HG03025 (cell line): ENCODE data around the gene MYOCD.

ENCODE experiments used
- ATAC-seq: cut with Tn5 transposase; IDR thresholded peaks from one replicate; pipeline ENCODE4 v1.9.1; 2021; ENCODE audit warnings: mild to moderate bottlenecking, moderate library complexity; ENCODE audit not compliant: unreplicated experiment, low FRiP score

Gene MYOCD

DNA sequence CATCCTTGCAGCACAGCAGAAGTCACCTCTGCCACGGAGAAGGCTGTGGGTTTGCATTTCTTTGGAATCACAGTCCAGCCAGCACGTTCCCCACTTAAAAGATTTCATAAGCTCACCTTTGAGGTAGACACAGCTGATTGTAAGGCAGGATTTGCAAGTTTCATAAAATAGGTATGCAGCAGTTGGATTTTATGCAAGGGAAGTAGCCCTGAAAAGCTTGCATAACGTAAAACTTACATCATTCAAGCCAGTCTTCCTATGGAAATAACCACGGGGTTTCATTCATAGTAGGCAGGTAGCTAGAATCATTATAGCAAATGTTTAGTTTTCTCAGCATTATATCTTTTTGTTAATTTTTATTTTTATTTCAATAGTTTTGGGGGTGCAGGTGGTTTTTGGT is 73.8 kb downstream of the MYOCD start:
- ATAC-seq = no peak

GRCh38 chr17:12743046-12743445 is 77.4 kb downstream of the MYOCD start:
- ATAC-seq = no peak

GRCh38 chr17:12744298-12744697 is 78.6 kb downstream of the MYOCD start:
- ATAC-seq = no peak

DNA sequence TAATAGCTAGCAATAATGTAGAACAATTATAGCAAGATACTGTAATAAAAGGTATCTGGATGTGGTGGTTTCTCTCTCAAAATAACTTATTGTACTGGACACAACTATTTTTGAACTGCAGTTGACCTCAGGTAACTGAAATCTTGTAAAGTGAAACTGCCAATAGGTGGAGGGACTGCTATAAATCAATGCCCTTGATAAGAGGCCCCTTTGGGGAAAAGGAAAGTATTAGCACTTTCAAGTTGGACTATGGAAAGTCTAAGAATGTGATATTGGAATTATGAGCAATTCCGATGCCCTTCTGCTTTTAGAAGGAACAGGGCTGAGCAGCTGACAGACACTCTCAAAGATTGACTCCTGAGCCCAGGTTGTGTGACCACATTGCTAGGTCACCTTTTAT is 79.1 kb downstream of the MYOCD start:
- ATAC-seq = no peak

DNA sequence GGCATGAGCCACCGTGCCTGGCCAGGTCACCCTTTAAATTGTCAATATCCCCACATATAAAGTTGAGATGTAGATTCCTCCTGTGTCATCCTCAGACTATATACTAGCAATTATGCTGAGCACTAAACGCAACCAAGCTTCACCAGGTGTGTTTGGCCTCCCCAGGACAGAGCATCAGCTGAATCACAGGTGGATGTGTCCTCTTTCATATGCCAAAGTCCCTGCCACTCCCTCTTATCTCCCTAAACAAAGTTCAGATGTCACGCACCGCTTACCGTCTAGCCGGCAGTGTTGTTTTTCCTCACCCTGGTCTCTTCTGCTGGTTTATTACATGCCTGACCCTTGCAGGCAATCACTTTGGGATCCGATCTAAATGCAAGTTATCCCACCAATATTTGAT is 79.8 kb downstream of the MYOCD start:
- no peak for ATAC-seq

- no peak for ATAC-seq
Measured at GRCh38 chr17:12756786-12757185, 91.1 kb downstream of the MYOCD start.

- ATAC-seq = no peak
Measured at GRCh38 chr17:12759090-12759489, 93.4 kb downstream of the MYOCD start.

GRCh38 chr17:12765548-12765947 is 99.9 kb downstream of the MYOCD start:
- ATAC-seq = peak; percentile 57

DNA sequence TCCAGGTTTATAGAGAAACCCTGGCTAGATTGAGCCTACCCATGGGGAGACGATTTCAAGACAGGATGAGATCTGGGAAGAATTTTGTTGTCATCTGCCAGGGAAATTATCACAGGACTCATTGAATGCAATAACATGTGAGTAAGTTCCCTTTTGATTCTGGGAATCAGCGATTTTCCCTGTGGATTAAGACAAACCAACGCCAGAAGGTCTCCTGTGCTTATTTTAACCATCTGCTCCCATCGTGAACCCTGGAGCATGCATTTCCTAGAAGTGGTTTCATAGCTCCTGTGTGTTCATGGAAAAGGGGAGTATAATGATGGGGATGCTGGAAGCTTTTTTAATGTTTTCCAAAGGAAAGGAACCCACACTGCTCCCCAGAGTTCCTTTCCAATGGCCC is 102.6 kb downstream of the MYOCD start:
- ATAC-seq = no peak

GRCh38 chr17:12769981-12770380 is 104.3 kb downstream of the MYOCD start:
- ATAC-seq = no peak

- ATAC-seq = no peak
Measured at GRCh38 chr17:12773153-12773552, 107.5 kb downstream of the MYOCD start.

- ATAC-seq = peak; percentile 85
Measured at GRCh38 chr17:12789075-12789480, 123.4 kb downstream of the MYOCD start.

DNA sequence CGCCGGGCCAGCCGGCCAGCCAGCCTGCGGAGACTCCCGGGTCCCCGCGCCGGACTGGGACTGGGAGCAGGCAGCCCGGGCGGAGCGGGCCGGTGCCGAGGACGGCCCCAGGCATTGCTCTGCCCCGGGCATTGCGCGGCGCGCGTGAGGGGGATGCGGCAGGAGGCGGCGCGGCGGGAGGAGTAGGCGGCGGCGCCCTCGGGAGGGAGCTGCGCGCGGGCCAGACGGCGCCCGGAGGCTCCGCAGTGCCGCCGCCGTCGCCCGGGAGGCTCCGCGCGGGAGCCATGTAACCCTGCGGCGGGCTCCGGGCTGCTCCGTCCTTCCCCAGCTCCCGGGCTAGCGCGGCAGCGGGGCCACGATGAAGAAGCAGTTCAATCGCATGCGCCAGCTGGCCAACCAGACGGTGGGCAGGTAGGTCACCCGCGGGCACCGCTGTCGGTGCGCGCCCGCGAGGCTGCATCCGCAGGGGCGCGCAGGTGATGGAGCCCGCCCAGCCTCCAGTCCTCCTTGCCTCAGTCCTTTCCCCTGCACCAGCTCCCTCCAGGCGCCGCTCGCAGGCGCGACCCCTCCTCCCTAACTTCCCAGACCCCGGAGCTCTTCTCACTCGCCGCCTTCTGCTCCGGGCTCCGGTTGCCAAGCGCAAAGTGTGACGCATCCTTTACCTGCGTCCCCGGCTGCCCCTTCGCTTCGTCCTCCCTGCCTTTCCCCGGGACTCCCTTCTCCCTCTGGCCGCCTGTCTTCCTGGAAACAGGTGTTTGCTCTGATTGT is 124.0 kb downstream of the MYOCD start, which contains the start of gene ARHGAP44:
ARHGAP44 (plus strand) TSS at position 18 of the 768 bp plus-strand sequence; CDS start at position 359, 341 bp downstream.
- ATAC-seq = peak; percentile 57

DNA sequence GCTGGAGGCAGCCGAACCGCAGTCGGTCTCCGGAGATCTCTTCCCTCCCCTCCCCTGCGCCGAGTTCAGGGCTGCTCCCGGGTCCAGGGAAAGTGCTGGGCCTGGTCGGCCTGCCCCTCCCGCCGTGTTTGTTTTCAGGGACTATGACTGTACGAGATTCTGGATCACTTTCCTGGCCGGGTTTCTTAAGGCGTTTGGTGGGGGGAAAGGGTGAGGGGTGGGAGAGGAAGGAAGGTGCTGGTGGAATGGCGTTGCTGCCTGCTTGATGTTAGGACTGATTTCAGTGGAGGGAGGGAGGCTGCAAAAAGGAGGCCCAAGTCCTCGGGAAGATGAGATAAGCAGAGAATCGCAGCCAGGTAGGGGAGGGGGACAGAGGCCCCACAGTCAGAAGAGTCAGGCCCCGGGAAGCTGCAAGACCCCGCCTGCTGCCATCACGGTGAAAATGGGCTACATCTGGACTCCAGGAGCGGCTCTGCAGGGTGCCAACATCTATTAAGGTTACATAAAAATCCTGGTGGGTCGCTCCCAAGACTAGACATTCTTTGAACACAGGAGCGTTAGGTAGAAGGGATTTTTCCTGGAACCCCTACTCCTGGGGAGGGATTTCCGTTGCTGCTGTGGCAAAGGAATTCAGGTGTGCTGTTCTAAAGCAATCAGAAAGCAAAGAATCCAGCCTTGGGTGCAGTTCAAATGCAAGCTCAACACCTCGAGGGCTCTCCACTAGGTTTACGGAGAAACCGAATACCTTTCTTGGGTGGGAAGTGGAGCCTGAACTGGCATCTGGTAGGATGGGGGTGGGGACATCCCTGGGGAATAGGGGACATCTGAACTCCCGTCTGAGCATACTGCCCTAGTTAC is 124.8 kb downstream of the MYOCD start:
- ATAC-seq = peak; percentile 13

- no peak for ATAC-seq
Measured at GRCh38 chr17:12794919-12795532, 129.3 kb downstream of the MYOCD start.

DNA sequence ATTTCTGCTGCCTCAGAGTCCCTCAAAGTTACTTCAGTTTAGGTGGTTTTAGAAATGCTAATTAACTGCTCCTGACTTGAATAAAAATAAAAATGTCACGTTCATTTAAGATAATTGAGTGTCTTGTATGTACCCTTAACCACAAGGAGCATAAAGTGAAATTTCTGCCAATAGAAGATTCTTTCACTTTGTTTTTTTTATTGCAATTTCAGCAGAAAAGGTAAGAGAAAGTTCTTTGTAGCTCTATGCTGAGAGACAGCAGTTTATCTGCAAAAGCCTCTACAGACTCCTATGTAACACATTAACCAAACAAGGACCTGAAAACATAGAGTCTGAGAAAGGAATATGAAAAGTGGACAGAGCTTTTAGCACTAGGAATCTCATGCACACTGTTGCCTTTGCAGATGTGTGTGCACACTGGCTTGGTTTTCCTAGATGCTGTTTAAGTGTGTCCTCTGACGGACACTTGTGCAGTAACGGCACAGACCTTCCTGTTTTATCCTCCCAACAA is 135.2 kb downstream of the MYOCD start:
- no peak for ATAC-seq

DNA sequence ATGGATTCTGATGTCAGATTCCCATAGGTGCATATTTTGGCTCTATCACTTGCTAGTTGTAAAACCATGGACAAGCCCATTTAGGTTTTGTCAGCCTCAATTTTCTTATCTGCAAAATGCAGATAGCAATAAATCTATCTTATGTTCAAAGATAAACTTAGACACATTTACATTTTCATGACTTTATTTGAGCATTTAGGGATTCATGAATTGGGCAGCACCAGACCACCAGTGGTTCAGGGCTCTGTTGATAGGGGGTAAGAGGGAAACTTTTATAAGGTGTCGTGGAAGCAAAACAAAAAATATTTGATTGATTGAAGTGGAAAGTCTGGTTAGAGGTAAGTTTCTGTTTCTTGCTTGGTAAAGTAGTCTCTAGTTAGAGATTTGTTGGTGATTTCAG is 140.9 kb downstream of the MYOCD start:
- no peak for ATAC-seq

GRCh38 chr17:12808723-12809122 is 143.0 kb downstream of the MYOCD start:
- ATAC-seq = no peak

DNA sequence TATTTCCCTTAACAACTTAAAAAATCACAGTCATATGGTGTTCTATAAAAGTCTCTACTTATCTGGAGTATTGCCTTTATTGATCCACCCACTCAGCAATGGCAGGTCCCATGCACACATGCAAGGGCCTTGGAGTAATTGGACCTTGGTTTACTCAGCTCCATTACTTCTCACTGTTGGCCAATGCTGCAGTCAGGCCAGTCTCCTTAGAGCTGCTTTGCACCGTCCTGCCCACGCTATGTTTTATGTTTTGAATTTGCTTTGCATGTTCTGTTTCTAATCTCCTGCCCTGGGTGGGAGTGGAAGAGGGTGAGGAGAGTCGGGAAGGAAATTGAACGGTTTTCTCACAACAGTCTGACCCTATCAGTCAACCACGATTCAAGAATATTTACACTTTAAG is 147.2 kb downstream of the MYOCD start:
- ATAC-seq = no peak

DNA sequence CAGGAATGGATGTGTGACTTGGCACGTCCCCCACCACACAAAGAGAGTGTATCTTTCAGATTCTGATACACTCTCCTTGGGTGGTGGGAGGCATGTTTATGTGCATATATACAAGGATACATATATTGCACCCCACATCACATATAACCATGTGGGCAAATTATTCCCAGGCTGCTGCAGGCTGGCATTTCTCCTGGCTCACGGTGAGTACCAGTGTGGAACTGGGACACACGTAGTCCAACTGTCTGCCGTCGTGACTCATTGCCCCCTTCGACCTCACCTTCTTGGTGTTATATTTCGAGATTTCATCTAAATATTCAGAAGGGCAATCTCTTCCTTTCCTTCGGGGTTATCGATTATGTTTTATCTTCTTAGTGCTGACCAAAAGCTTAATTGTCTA is 148.0 kb downstream of the MYOCD start:
- ATAC-seq = no peak

DNA sequence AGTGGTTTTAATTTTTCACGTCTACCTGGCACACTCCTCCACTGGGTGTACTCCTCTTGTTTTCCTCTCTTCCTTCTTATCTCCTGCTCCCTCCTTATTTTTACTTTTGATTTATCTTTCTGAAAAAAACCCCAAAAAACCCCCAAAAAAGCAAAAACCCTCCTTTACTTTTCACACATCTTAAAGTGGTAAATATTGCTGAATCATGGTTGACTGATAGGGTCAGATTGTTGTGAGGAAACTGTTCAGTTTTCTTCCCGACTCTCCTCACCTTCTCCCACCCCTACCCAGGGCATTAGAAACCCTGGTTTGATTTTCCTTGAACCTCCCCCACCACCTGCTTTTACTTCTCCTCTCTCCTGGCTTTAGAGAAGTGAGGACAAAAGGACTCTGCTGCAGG is 149.0 kb downstream of the MYOCD start:
- no peak for ATAC-seq
